MCF 10A (cell line): ENCODE results near the gene ABHD18. TPM values are rescaled to one million over a fixed set of nuclear protein-coding genes. Genes with fewer than 3 reads are reported as not detected.

Source experiments
- Bru-seq: library from RNA; stranded (reverse); fragments of 400-500 nt; gene quantifications from one replicate; lab custom pipeline; 2021; lab: Mats Ljungman, UMichigan
- BruChase-seq, 2 experiments: library from RNA; stranded (reverse); fragments of 400-500 nt; gene quantifications; one replicate each; lab custom pipeline; 2021; lab: Mats Ljungman, UMichigan
- BruUV-seq: library from RNA; stranded (reverse); fragments of 400-500 nt; replicated peaks from 2 replicates; lab custom pipeline; 2021; lab: Mats Ljungman, UMichigan
- CTCF ChIA-PET: fragments of 300-600 bp; sonication (Branson Sonifier 250); formaldehyde crosslinking; extraction: SDS; loops from one replicate; lab custom pipeline; 2021; ENCODE audit warnings: antibody characterized with exemption, inconsistent platforms; lab: Yijun Ruan, JAX
- POLR2A ChIA-PET: fragments of 300-600, 350-650 bp; sonication (Branson Sonifier 250); formaldehyde crosslinking; extraction: SDS; loops from one replicate; lab custom pipeline; 2020; ENCODE audit warnings: antibody characterized with exemption, inconsistent platforms; lab: Yijun Ruan, JAX
- DNase-seq: peaks from one replicate; pipeline ENCODE4 v3.0.0-alpha.2; 2018; ENCODE audit not compliant: unreplicated experiment
- H3K27ac Mint-ChIP-seq: one replicate; pipeline ENCODE4 v1.8.0; 2022; ENCODE audit warnings: mild to moderate bottlenecking, low read depth, mixed read lengths; ENCODE audit not compliant: unreplicated experiment
- H3K27me3 Mint-ChIP-seq: one replicate; pipeline ENCODE4 v1.8.0; 2022; ENCODE audit warnings: mixed read lengths; ENCODE audit not compliant: insufficient read depth, unreplicated experiment
- H3K36me3 Mint-ChIP-seq: one replicate; pipeline ENCODE4 v1.8.0; 2022; ENCODE audit warnings: mild to moderate bottlenecking, moderate library complexity, mixed read lengths; ENCODE audit not compliant: insufficient read depth, unreplicated experiment
- H3K4me1 Mint-ChIP-seq: one replicate; pipeline ENCODE4 v1.8.0; 2022; ENCODE audit warnings: mixed read lengths; ENCODE audit not compliant: insufficient read depth, unreplicated experiment
- H3K4me3 Mint-ChIP-seq: one replicate; pipeline ENCODE4 v1.8.0; 2022; ENCODE audit warnings: mild to moderate bottlenecking, moderate library complexity, mixed read lengths; ENCODE audit not compliant: unreplicated experiment
- H3K9me3 Mint-ChIP-seq: one replicate; pipeline ENCODE4 v1.8.0; 2022; ENCODE audit warnings: mixed read lengths; ENCODE audit not compliant: unreplicated experiment
- intact Hi-C: fragments of 100-400 bp; cut with micrococcal nuclease; formaldehyde crosslinking; loops from 2 replicates; pipeline ENCODE4 v1.14.1; 2022
- long read RNA-seq: library from polyadenylated mRNA; stranded (forward); transcript quantifications from one replicate; pipeline ENCODE4 v2.0.0, GENCODE V29; 2022
- total RNA-seq: library from RNA; stranded (reverse); gene quantifications from 2 replicates; pipeline ENCODE4 v1.2.3, GENCODE V29; 2022
- TF ChIP-seq, protein P1 (sequence below): fragments of 200-600 bp; IDR thresholded peaks from one replicate; pipeline ENCODE4 v1.8.0; 2022; ENCODE audit warnings: antibody characterized with exemption, mild to moderate bottlenecking; ENCODE audit not compliant: unreplicated experiment

ABHD18 gene
- total RNA-seq (10.7 and 12.1 TPM in 2 replicates), Bru-seq, nascent RNA (percentile 64 among the genes with signal in this experiment), BruChase-seq, experiment 1, labeled RNA remaining after a 6-hour chase (percentile 67 among the genes with signal in this experiment), BruChase-seq, experiment 2, labeled RNA remaining after a 2-hour chase (percentile 72 among the genes with signal in this experiment)
- long read RNA-seq, full-length matches to known transcripts: 4 of 10 reads
- long read RNA-seq, partial matches to known transcripts: 1 of 10 reads
- long read RNA-seq, other reads (novel, unspliced or antisense): 5 of 10 reads

DNA sequence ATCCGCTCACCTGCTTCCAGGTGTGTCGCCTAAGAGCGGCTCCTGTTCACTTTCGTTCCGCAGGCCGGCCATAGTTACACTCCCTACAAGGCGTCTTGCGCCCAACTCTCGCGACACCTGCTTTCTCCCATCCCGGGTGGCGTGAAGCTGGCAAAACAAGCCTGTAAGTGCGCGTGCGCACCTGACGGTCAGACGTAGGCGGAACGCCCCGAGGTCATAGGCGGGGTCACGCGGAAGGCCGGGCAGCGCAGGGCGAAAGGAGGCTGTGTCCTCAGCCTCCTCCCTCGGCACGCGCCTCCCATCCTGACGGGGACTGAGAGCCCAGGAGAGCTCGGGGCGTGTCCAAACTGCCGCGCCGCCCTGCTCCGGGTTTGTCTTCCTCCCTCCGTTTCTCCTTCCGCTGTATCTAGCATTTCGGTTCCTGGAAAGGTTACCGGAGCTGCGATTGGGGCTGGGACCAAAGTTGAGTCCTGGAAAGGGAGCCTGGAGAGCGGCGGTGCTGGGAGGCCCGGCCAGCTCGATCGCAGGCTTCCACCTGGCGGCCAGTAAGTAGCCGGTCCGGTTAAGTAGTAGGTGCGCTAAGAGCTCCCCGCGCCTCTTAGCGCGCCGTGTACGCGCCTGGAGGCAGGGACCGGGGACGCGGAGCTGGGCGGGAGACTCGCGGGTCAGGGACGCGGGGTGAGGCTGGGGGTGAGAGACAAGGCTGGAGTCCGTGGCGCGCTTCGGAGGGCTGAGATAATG is at the start of gene ABHD18, which contains the start of gene MFSD8:
Gene ABHD18, plus strand, starts transcription at position 345 of the 741 bp plus-strand sequence. CDS start 17,550 bp downstream, outside the sequence.
Gene MFSD8, minus strand, starts transcription at position 112 of the 741 bp plus-strand sequence. Its CDS starts 40 bp downstream, at position 72.
- POLR2A ChIA-PET: interaction anchor here (0.6 to 4.2 kb wide), 41 partner anchors 8 to 1128 kb away, joined by 3 to 89 read pairs (median 4); partner anchors contain the start of genes HSPA4L, INTU, LARP1B and PLK4
- Mint-ChIP-seq H3K4me1 (peaks cover 5% of the 10 kb centered on the region), H3K27ac (peak within 1 kb of the TSS; percentile 94), H3K9me3 (no peaks in the 10 kb centered on the region), H3K4me3 (peak within 1 kb of the TSS; percentile 97), H3K27me3 (no peaks in the 10 kb centered on the region), H3K36me3 (peaks cover 9% of the 10 kb centered on the region)
- TF ChIP-seq, protein P1, sequence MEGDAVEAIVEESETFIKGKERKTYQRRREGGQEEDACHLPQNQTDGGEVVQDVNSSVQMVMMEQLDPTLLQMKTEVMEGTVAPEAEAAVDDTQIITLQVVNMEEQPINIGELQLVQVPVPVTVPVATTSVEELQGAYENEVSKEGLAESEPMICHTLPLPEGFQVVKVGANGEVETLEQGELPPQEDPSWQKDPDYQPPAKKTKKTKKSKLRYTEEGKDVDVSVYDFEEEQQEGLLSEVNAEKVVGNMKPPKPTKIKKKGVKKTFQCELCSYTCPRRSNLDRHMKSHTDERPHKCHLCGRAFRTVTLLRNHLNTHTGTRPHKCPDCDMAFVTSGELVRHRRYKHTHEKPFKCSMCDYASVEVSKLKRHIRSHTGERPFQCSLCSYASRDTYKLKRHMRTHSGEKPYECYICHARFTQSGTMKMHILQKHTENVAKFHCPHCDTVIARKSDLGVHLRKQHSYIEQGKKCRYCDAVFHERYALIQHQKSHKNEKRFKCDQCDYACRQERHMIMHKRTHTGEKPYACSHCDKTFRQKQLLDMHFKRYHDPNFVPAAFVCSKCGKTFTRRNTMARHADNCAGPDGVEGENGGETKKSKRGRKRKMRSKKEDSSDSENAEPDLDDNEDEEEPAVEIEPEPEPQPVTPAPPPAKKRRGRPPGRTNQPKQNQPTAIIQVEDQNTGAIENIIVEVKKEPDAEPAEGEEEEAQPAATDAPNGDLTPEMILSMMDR: peak; percentile 51
- no TSS peak for BruUV-seq
- CTCF ChIA-PET: interaction anchor here (0.5 to 1.9 kb wide), 17 partner anchors 9 to 402 kb away, joined by 3 to 13 read pairs (median 4); partner anchors contain the start of genes LARP1B and PLK4
- intact Hi-C loops: loop anchor here (1.0 to 2.0 kb wide), 3 partner anchors 32 to 180 kb away; no protein-coding TSS in a partner anchor
- peak; percentile 99 for DNase-seq

DNA sequence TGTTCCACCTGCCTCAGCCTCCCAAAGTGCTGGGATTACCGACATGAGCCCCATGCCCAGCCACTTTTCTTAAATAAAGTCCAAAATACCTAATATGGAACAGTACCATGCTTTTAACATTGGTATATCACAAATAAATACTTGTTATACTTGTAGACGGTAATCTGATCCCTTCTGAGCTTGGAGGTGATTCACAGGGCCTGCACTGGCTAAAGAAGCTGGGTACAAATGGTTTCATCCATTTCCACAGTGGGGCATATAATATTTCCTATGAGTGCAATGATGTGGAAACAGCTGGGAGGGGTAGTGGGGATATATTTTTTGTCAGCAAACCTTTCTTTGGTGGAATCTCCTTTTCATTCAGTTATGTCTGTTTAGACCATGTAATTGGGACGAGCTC is 48.7 kb upstream of the ABHD18 start:
- Mint-ChIP-seq H3K4me3 (no peak overlapping the region), H3K36me3 (peaks cover 21% of the 10 kb centered on the region), H3K9me3 (no peaks in the 10 kb centered on the region), H3K27me3 (no peaks in the 10 kb centered on the region), H3K27ac (no peak overlapping the region), H3K4me1 (no peaks in the 10 kb centered on the region)
- ChIA-PET CTCF (no interaction called here), POLR2A (interaction anchor here (0.7 kb wide), 1 partner anchor 15 kb away, joined by 3 read pairs; no protein-coding TSS in a partner anchor)
- no TSS peak for BruUV-seq
- DNase-seq: no peak
- intact Hi-C loops: no loop called here
- TF ChIP-seq, protein P1: no peak

DNA sequence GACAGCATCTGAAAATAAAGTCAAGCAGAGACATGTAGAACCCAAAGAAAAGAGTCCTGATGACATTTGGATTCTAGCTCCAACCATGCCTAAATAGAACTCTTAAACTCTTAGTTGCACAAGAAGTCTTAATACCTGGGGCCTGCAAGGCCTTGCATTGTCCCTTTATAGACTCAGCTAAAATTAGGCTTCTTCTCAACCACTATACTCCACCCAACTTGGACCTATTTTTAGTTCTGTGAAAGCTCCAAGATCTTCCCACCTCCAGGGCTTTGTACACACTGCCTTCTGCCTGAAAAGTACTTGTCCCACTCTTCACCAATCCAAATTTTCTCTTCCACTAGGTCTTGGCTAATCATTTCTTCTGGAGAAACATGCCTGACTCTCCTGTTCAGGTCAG is 48.1 kb upstream of the ABHD18 start:
- TF ChIP-seq, protein P1: no peak
- ChIA-PET CTCF (interaction anchor here (1.0 kb wide), 1 partner anchor 19 kb away, joined by 4 read pairs; no protein-coding TSS in a partner anchor), POLR2A (interaction anchor here (0.7 kb wide), 2 partner anchors 16 to 174 kb away, joined by 3 read pairs; no protein-coding TSS in a partner anchor)
- H3K36me3 Mint-ChIP-seq: peaks cover 23% of the 10 kb centered on the region
- H3K27ac Mint-ChIP-seq: no peak overlapping the region
- H3K9me3 Mint-ChIP-seq: no peaks in the 10 kb centered on the region
- intact Hi-C loops: no loop called here
- BruUV-seq: no TSS peak
- no peak overlapping the region for H3K4me3 Mint-ChIP-seq
- no peaks in the 10 kb centered on the region for H3K4me1 Mint-ChIP-seq
- DNase-seq: no peak
- no peaks in the 10 kb centered on the region for H3K27me3 Mint-ChIP-seq
